SU-DHL-6 (cell line): Measurements from ENCODE around the gene SMARCD3.

Experiments used
- H2AFZ ChIP-seq: fragments of 200-600 bp; sonication (generic); 2 replicates; pipeline ENCODE4 v1.6.1; 2014; ENCODE audit warnings: low read depth, mild to moderate bottlenecking, moderate library complexity, mixed read lengths, antibody characterized with exemption, low read length; ENCODE audit not compliant: severe bottlenecking
- H3F3A ChIP-seq: fragments of 200-600 bp; shearing (Covaris generic); 2 replicates; pipeline ENCODE4 v1.6.0; 2016; ENCODE audit warnings: antibody characterized with exemption, mild to moderate bottlenecking; ENCODE audit not compliant: insufficient read depth
- H3K27ac ChIP-seq: fragments of 200-600 bp; sonication (generic); 2 replicates; pipeline ENCODE4 v1.5.1; 2016; ENCODE audit warnings: low read depth, mild to moderate bottlenecking, low read length, moderate library complexity, mixed read lengths
- H3K27me3 ChIP-seq: fragments of 200-600 bp; sonication (generic), shearing (Covaris generic); 2 replicates; pipeline ENCODE4 v1.6.0; 2014; ENCODE audit warnings: mild to moderate bottlenecking, low read length
- H3K36me3 ChIP-seq: fragments of 200-600 bp; sonication (generic); 2 replicates; pipeline ENCODE4 v1.6.1; 2014; ENCODE audit warnings: mild to moderate bottlenecking, low read length, mixed read lengths
- H3K4me2 ChIP-seq: fragments of 300-600, 200-600 bp; shearing (Covaris generic), sonication (generic); 2 replicates; pipeline ENCODE4 v1.6.0; 2014; ENCODE audit warnings: low read length, low read depth, mild to moderate bottlenecking; ENCODE audit not compliant: poor library complexity, severe bottlenecking
- H3K4me3 ChIP-seq: fragments of 200-600 bp; sonication (generic); 2 replicates; pipeline ENCODE4 v1.5.1; 2014; ENCODE audit warnings: antibody characterized with exemption, low read length, mild to moderate bottlenecking, mixed read lengths; ENCODE audit not compliant: insufficient read depth, poor library complexity, severe bottlenecking
- H3K79me2 ChIP-seq: fragments of 200-600 bp; sonication (generic); 2 replicates; pipeline ENCODE4 v1.6.1; 2014; ENCODE audit warnings: mild to moderate bottlenecking, low read length, moderate library complexity; ENCODE audit not compliant: insufficient read depth
- H3K9ac ChIP-seq: fragments of 200-600 bp; sonication (generic); 2 replicates; pipeline ENCODE4 v1.7.0; 2014; ENCODE audit warnings: mild to moderate bottlenecking, low read length
- H3K9me2 ChIP-seq: fragments of 200-600 bp; sonication (generic); replicated peaks from 2 replicates; pipeline ENCODE4 v1.6.1; 2014; ENCODE audit warnings: low read length; ENCODE audit not compliant: insufficient read depth
- H3K9me3 ChIP-seq: fragments of 200-600 bp; sonication (generic); 2 replicates; pipeline ENCODE4 v1.6.1; 2014; ENCODE audit warnings: low read length, mixed read lengths; ENCODE audit not compliant: insufficient read depth
- H4K20me1 ChIP-seq: fragments of 200-600 bp; sonication (generic); 2 replicates; pipeline ENCODE4 v1.6.1; 2014; ENCODE audit warnings: low read depth, mild to moderate bottlenecking, antibody characterized with exemption, low read length, moderate library complexity, mixed read lengths
- EZH2phosphoT487 ChIP-seq: fragments of 200-600 bp; sonication (generic), shearing (Covaris generic); conservative IDR thresholded peaks from 2 replicates; pipeline ENCODE4 v1.6.1; 2018; ENCODE audit warnings: mild to moderate bottlenecking, antibody characterized with exemption, low read length, moderate library complexity, mixed read lengths
- TF ChIP-seq, protein P1 (sequence below): fragments of 200-600 bp; sonication (generic); IDR thresholded peaks from one replicate; pipeline ENCODE4 v1.5.1; 2017; ENCODE audit warnings: antibody characterized with exemption, mild to moderate bottlenecking, low read length, moderate library complexity; ENCODE audit not compliant: insufficient read depth, poor library complexity, severe bottlenecking

The SMARCD3 gene

DNA sequence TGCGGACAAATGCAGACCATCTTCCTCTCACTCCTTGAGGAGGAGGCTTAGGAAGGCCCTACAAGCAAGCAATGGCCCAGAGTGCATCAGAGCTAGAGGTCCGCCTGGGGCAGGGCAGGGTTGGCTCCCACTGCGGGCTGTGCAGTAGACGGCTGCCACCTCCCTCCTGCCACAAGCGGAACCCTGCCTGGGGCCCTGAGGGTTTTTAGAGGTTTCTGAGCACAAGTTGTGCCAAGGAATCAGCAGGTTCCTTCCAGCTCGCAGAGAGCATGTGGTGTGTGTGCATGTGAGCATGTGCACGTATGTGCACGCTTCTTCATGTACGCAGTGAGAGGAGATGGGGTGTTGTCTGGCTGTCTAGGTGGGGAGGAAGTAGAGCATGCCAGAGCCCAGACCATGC lies 25.9 kb upstream of the SMARCD3 start:
- Histone ChIP-seq H3K36me3 (no peaks in the 10 kb centered on the region), H3K27ac (no peak overlapping the region), H3K79me2 (no peaks in the 10 kb centered on the region), H3K9ac (no peak overlapping the region), H3F3A (no peaks in the 10 kb centered on the region), H4K20me1 (no peaks in the 10 kb centered on the region), H3K27me3 (no peaks in the 10 kb centered on the region), H3K9me2 (no peaks in the 10 kb centered on the region), H3K4me2 (no peak overlapping the region), H2AFZ (no peak overlapping the region), H3K4me3 (no peak overlapping the region), H3K9me3 (no peaks in the 10 kb centered on the region)
- TF ChIP-seq, protein P1, sequence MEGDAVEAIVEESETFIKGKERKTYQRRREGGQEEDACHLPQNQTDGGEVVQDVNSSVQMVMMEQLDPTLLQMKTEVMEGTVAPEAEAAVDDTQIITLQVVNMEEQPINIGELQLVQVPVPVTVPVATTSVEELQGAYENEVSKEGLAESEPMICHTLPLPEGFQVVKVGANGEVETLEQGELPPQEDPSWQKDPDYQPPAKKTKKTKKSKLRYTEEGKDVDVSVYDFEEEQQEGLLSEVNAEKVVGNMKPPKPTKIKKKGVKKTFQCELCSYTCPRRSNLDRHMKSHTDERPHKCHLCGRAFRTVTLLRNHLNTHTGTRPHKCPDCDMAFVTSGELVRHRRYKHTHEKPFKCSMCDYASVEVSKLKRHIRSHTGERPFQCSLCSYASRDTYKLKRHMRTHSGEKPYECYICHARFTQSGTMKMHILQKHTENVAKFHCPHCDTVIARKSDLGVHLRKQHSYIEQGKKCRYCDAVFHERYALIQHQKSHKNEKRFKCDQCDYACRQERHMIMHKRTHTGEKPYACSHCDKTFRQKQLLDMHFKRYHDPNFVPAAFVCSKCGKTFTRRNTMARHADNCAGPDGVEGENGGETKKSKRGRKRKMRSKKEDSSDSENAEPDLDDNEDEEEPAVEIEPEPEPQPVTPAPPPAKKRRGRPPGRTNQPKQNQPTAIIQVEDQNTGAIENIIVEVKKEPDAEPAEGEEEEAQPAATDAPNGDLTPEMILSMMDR = no peak

DNA sequence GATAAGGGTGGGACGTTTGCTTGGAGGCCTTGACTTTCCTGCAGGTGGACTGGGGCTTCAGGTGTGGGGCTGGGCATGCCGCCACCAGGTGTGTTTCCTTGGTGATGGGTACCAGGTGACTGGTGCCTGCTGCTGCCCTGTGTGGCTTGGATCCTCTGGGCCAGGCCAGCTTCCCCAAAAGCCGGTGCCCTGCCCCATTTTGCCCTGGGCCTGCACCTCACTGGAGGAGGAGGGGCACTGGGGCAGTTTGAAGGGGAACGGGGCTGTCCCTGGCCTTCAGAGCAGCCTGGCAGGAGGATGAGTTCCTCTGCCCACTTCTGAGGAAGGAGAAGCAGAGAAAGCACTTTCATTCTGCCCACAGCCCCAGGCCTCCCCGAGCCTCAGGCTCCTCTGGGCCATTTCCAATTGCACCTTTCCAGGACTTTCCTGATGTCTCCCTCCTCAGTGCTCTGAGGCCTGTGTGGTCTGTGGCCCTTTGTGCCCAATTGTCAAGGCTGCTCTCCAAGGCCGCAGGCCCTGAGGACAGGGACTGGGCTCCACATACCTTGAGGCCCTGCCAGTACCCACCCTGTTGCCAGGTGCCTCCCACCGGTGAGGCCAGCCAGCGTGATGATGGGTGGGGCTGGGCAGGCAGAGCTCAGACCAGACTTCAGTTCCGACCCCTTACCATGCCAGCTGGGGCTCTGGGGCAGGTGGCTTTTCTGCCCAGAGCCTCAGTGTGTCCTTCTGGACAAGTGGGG lies 25.3 kb upstream of the SMARCD3 start:
- Histone ChIP-seq H3K4me3 (no peak overlapping the region), H3K27me3 (no peaks in the 10 kb centered on the region), H3K27ac (no peak overlapping the region), H3K79me2 (no peaks in the 10 kb centered on the region), H3K36me3 (no peaks in the 10 kb centered on the region), H2AFZ (no peak overlapping the region), H3K9me2 (no peaks in the 10 kb centered on the region), H3K9ac (no peak overlapping the region), H3K9me3 (no peaks in the 10 kb centered on the region), H4K20me1 (no peaks in the 10 kb centered on the region), H3K4me2 (no peak overlapping the region), H3F3A (no peaks in the 10 kb centered on the region)
- TF ChIP-seq, protein P1 = no peak
- TF ChIP-seq EZH2phosphoT487 = no peak

DNA sequence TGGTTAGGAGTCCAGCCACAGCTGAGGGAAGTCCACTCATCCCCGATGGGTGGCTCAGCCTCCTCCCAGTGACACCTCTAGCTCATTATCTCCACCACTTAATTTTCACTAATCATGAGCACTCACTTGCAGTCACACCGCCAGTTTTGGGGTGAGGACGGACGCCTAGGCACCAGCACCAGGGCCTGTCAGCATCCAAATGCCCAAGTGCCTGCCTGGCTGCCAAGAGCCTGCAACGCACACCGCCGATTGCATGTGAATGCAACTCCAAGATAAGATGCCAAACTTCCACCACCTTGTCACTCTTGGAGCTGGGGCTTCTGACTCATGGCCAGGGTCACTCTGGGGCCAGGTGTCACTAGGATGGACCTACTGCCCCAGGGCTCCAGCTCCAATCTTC lies 24.4 kb upstream of the SMARCD3 start:
- no peaks in the 10 kb centered on the region for H3K9me3 ChIP-seq
- TF ChIP-seq EZH2phosphoT487 = no peak
- TF ChIP-seq, protein P1 = no peak
- H3K27me3 ChIP-seq = no peaks in the 10 kb centered on the region
- H4K20me1 ChIP-seq = no peaks in the 10 kb centered on the region
- no peaks in the 10 kb centered on the region for H3F3A ChIP-seq
- no peaks in the 10 kb centered on the region for H3K36me3 ChIP-seq
- no peak overlapping the region for H2AFZ ChIP-seq
- no peak overlapping the region for H3K9ac ChIP-seq
- H3K9me2 ChIP-seq = no peaks in the 10 kb centered on the region
- H3K79me2 ChIP-seq = no peaks in the 10 kb centered on the region
- H3K4me2 ChIP-seq = no peak overlapping the region
- no peak overlapping the region for H3K4me3 ChIP-seq
- no peak overlapping the region for H3K27ac ChIP-seq
